WERI-Rb-1 (cell line): ENCODE data around the gene RASAL1.
A peak's percentile ranks its signal among the peaks of the same experiment; 100 is the strongest.

Experiments
- DNase-seq: peaks from one replicate; pipeline ENCODE4 v3.0.0-alpha.2; 2020
- H3K27ac ChIP-seq: fragments of 250-450 bp; sonication (Bioruptor Pico); 2 replicates; pipeline ENCODE4 v1.5.1; 2020; ENCODE audit warnings: mild to moderate bottlenecking, moderate library complexity
- H3K27me3 ChIP-seq: fragments of 250-450 bp; sonication (Bioruptor Pico); 2 replicates; pipeline ENCODE4 v1.5.1; 2021; ENCODE audit warnings: mild to moderate bottlenecking, low read depth, moderate library complexity; ENCODE audit not compliant: insufficient read depth, severe bottlenecking
- H3K36me3 ChIP-seq: fragments of 250-450 bp; sonication (Bioruptor Pico); 2 replicates; pipeline ENCODE4 v1.5.1; 2020; ENCODE audit warnings: mild to moderate bottlenecking, moderate library complexity
- H3K4me3 ChIP-seq: 2 replicates; pipeline ENCODE4 v1.5.1; 2011; ENCODE audit warnings: low read depth, mild to moderate bottlenecking, control low read depth, low read length
- H3K9me3 ChIP-seq: fragments of 250-450 bp; sonication (Bioruptor Pico); 2 replicates; pipeline ENCODE4 v1.5.1; 2021; ENCODE audit warnings: mild to moderate bottlenecking, moderate library complexity; ENCODE audit not compliant: severe bottlenecking
- CTCF ChIP-seq: IDR thresholded peaks from 2 replicates; pipeline ENCODE4 v1.5.1; 2011; ENCODE audit warnings: low read depth, mild to moderate bottlenecking, control low read depth, inconsistent platforms, low read length

The RASAL1 gene

GRCh38 chr12:113164014-113164413 lies 28.5 kb upstream of the RASAL1 start:
- Histone ChIP-seq H3K27ac (no peak overlapping the region), H3K36me3 (peaks cover 72% of the 10 kb centered on the region)
- DNase-seq, result no peak

GRCh38 chr12:113163030-113163360 lies 27.4 kb upstream of the RASAL1 start:
- no peak for TF ChIP-seq CTCF
- Histone ChIP-seq H3K4me3 (no peak overlapping the region), H3K27ac (peak overlapping the region; percentile 84), H3K36me3 (peaks cover 72% of the 10 kb centered on the region), H3K9me3 (no peaks in the 10 kb centered on the region), H3K27me3 (no peaks in the 10 kb centered on the region)
- no peak for DNase-seq

More at GRCh38 chr12:113164014-113164413, 28.5 kb upstream of the RASAL1 start:
- no peak overlapping the region for H3K4me3 ChIP-seq
- H3K27me3 ChIP-seq, result no peaks in the 10 kb centered on the region
- no peak for TF ChIP-seq CTCF
- no peaks in the 10 kb centered on the region for H3K9me3 ChIP-seq

GRCh38 chr12:113162102-113163029 lies 26.8 kb upstream of the RASAL1 start:
- H3K36me3 ChIP-seq, result peaks cover 76% of the 10 kb centered on the region
- H3K27ac ChIP-seq, result peak overlapping the region; percentile 84
- peak; percentile 66 for DNase-seq
- TF ChIP-seq CTCF, result no peak
- H3K4me3 ChIP-seq, result no peak overlapping the region
- H3K9me3 ChIP-seq, result no peaks in the 10 kb centered on the region
- H3K27me3 ChIP-seq, result no peaks in the 10 kb centered on the region

GRCh38 chr12:113161415-113162016 lies 26.0 kb upstream of the RASAL1 start:
- H3K27me3 ChIP-seq, result no peaks in the 10 kb centered on the region
- H3K9me3 ChIP-seq, result no peaks in the 10 kb centered on the region
- peaks cover 71% of the 10 kb centered on the region for H3K36me3 ChIP-seq
- H3K27ac ChIP-seq, result peak overlapping the region; percentile 84
- TF ChIP-seq CTCF, result no peak
- peak; percentile 97 for DNase-seq
- no peak overlapping the region for H3K4me3 ChIP-seq

GRCh38 chr12:113159937-113160336 lies 24.4 kb upstream of the RASAL1 start:
- no peak for TF ChIP-seq CTCF
- Histone ChIP-seq H3K27ac (peak overlapping the region; percentile 63), H3K4me3 (no peak overlapping the region)

More at GRCh38 chr12:113159937-113160336, 24.4 kb upstream of the RASAL1 start:
- Histone ChIP-seq H3K36me3 (peaks cover 57% of the 10 kb centered on the region), H3K27me3 (no peaks in the 10 kb centered on the region), H3K9me3 (no peaks in the 10 kb centered on the region)
- DNase-seq, result peak; percentile 59
